ENCODE results near the gene TEX29.

Gene TEX29

DNA sequence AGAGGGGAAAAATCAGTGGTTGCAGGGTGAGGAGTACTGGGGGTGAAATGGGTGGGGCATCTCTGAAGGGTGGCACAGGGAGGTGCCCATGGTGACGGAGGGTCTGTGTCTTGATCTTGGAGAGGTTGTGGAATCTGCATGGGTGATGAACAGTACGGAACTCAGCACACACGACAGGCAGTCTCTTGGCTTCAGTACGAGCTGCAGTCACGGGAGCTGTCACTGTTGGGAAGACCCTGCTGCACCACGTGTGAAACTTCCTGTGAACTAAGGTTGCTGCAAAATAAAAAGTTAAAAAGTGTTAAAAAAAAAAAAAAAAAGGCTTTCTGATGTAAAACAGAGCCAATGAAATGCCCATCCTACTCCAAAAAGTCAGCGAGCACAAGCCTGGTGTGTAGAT, 34.3 kb downstream of the TEX29 start:
- no peaks in the 10 kb centered on the region for H3K4me1 Mint-ChIP-seq (ENCODE audit: low read depth)
- H3K36me3 Mint-ChIP-seq (ENCODE audit: low read depth), result no peaks in the 10 kb centered on the region
- H3K27me3 Mint-ChIP-seq, result peaks cover 6% of the 10 kb centered on the region
- intact Hi-C loops (cut with micrococcal nuclease), result no loop called here
- peaks cover 9% of the 10 kb centered on the region for H3K9me3 Mint-ChIP-seq
- no peak overlapping the region for H3K27ac Mint-ChIP-seq
- no peak overlapping the region for H3K4me3 Mint-ChIP-seq

DNA sequence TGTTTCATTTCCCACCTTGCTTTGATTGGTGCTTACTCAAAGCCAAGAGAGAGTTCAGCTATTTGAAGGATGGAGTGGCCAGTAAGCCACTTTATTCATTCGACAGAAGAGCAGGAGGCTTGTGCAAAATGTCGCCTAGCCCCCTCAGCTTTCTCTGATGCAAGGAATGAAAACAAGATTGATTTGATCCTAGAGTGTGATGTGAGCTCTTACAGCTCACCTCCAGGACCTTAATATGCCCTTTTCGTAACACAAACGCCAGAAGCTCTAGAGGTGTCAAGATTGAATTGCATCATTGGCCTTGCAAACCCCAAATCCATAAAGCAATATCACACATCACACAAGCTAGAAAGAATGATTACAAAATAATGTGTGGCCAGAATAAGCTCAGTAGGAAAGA, 36.4 kb downstream of the TEX29 start:
- Mint-ChIP-seq H3K4me1 (ENCODE audit: low read depth) (no peaks in the 10 kb centered on the region), H3K9me3 (peaks cover 8% of the 10 kb centered on the region), H3K4me3 (no peak overlapping the region), H3K36me3 (ENCODE audit: low read depth) (no peaks in the 10 kb centered on the region), H3K27me3 (peaks cover 6% of the 10 kb centered on the region), H3K27ac (no peak overlapping the region)
- intact Hi-C loops (cut with micrococcal nuclease), result no loop called here

DNA sequence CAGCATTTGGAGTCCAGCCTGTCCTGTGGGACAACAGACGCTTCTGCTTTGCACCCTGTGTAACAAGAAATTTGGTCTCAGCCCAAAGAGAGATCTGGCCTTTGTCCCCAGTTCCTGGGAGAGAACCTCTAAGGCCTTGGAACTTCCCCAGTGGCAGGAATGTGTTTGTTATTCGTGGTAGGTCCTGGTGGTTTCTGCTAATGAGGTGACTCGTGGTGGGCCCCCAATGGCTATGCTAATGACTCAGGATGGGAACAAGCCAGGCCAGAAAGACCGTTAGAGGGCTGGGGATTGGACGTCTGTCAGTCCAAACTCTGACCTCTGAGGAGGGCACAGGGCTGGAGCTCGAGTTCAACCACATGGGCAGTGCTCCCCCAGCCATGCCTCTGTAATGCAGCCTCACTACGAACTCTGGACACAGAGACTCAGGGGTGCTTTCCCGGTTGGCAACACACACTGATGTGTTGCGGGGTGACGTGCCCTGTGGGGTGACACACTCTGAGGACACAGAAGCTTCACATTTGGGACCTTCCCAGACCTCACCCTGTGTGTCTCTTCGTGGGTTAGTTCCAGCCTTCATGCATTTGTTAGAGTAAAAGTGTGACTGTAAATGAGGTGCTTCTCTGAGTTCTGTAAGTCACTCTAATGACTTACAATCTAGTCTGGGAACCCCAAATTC, 38.9 kb downstream of the TEX29 start:
- H3K4me1 Mint-ChIP-seq (ENCODE audit: low read depth), result no peaks in the 10 kb centered on the region
- H3K9me3 Mint-ChIP-seq, result no peaks in the 10 kb centered on the region
- no peaks in the 10 kb centered on the region for H3K36me3 Mint-ChIP-seq (ENCODE audit: low read depth)
- H3K4me3 Mint-ChIP-seq, result no peak overlapping the region
- no peak overlapping the region for H3K27ac Mint-ChIP-seq
- intact Hi-C loops (cut with micrococcal nuclease), result no loop called here
- H3K27me3 Mint-ChIP-seq, result peaks cover 4% of the 10 kb centered on the region

DNA sequence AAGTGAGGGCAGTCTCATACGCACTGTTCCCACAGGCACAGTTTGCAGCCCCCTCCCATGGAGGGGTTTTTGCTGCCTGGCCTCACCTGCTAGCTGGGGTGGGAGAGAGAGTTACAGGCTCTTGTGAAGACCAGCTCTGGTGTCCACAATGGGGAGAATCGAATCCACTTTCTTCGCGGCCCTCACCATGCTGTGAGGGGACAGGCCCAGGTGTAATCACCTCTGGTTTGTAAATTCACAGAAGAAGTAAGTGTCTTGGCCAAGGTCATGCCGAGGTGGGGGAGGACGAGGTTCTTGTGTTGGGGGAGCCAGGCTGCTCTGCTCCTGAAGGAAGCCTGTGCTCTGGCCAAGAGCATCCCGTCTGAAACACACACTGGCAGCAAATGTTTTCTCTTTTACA, 39.5 kb downstream of the TEX29 start:
- intact Hi-C loops (cut with micrococcal nuclease), result no loop called here
- peaks cover 2% of the 10 kb centered on the region for H3K27me3 Mint-ChIP-seq
- H3K4me1 Mint-ChIP-seq (ENCODE audit: low read depth), result no peaks in the 10 kb centered on the region
- H3K36me3 Mint-ChIP-seq (ENCODE audit: low read depth), result no peaks in the 10 kb centered on the region
- H3K9me3 Mint-ChIP-seq, result no peaks in the 10 kb centered on the region
- no peak overlapping the region for H3K27ac Mint-ChIP-seq
- no peak overlapping the region for H3K4me3 Mint-ChIP-seq

DNA sequence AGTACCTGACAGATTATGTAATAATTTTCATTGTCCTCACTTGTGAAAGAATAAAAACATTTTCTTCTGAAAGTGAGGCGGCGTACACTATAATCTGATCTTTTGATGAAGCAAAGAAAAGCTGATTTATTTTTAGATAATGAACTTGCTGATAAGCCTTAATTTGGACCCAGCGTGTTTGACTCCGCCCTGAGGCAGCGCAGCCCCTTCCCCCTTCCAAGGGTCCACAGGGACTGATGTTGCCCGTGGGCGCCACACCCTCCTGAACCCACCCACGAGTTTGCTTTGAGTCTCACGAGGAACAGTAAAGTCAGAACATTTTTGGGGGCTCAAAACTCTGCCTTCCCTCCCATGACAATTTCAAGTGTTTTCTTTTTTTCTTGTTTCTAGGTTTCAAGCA, 40.0 kb downstream of the TEX29 start:
- H3K36me3 Mint-ChIP-seq (ENCODE audit: low read depth), result no peaks in the 10 kb centered on the region
- intact Hi-C loops (cut with micrococcal nuclease), result no loop called here
- H3K4me3 Mint-ChIP-seq, result no peak overlapping the region
- H3K9me3 Mint-ChIP-seq, result no peaks in the 10 kb centered on the region
- H3K4me1 Mint-ChIP-seq (ENCODE audit: low read depth), result no peaks in the 10 kb centered on the region
- peaks cover 2% of the 10 kb centered on the region for H3K27me3 Mint-ChIP-seq
- H3K27ac Mint-ChIP-seq, result no peak overlapping the region

DNA sequence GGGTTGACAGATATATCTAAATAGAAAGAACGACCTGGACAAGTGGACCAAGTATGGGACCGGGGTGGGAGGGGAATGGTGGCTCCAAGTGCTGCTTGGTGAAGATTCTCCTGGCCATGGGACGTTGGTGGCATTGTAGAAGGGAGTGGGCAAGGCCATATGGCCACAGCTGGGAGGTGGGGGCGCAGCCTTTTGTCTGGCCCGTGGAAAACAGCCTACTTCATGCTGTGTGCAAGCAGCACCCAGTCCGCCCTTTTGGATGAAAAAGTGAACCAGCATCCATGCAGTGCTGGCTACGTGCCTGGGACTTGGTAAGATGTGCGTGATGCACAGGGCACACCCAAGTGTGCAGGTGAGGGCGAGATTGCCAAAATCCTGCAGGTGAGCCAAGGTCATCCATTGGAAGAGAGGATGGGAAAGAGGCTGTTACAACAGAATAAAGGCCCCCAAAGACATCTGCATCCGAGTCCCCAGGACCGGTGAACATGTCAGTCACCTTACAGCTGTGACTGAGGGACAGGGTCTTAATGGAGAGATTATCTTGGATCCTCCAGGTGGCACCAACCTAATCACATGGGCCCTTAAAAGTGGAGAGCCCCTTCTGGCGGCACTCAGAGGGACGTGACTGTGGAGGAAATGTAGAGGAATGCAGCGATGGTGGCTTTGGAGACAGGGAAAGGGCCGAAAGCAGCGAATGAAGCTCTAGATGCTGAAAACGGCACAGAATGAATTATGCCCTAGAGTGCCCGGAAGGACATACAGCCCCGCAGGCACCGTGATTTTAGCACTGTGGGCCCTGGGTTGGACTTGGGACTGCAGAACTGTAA, 40.8 kb downstream of the TEX29 start:
- H3K36me3 Mint-ChIP-seq (ENCODE audit: low read depth), result no peaks in the 10 kb centered on the region
- H3K4me3 Mint-ChIP-seq, result no peak overlapping the region
- intact Hi-C loops (cut with micrococcal nuclease), result no loop called here
- H3K27ac Mint-ChIP-seq, result no peak overlapping the region
- peaks cover 1% of the 10 kb centered on the region for H3K27me3 Mint-ChIP-seq
- no peaks in the 10 kb centered on the region for H3K9me3 Mint-ChIP-seq
- no peaks in the 10 kb centered on the region for H3K4me1 Mint-ChIP-seq (ENCODE audit: low read depth)

DNA sequence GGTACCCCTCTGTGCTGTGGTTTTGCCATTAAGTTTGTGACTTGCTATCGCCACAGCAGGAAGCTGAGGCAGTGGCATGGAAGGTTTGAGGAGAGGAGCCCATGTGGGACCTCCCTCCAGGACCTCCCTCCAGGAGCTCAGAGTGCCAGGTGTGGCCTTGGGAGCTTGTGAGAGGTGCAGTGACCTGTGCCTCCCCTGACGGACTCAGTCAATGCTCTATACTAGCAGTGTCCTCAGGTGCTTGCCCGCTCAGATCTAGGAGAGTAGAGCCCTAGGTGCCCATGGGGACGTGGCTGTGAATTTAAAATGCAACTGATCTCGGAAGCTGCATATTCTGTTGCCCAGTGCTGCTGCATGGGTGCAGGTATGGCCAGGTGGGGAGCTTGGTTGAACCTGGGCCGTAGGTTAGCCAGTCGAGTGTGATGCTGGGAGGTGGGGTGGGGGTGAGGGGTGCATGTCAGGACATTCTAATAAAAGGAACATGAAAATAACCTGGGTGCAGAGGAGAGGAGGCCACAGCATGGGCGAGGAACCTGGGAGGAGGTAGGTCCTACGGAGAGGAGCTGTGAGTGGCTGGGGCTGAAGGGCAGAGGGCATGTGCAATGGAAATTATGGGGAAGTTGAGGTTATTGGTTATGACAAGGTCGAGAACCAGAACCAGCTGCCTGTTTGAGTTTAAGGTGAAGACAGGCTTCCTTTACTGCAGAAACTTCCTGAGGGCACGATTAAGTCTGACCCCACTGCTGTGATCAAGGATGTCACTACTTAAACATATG, 41.6 kb downstream of the TEX29 start:
- intact Hi-C loops (cut with micrococcal nuclease), result no loop called here
- no peaks in the 10 kb centered on the region for H3K36me3 Mint-ChIP-seq (ENCODE audit: low read depth)
- H3K9me3 Mint-ChIP-seq, result no peaks in the 10 kb centered on the region
- H3K27ac Mint-ChIP-seq, result no peak overlapping the region
- no peaks in the 10 kb centered on the region for H3K27me3 Mint-ChIP-seq
- no peaks in the 10 kb centered on the region for H3K4me1 Mint-ChIP-seq (ENCODE audit: low read depth)
- no peak overlapping the region for H3K4me3 Mint-ChIP-seq

DNA sequence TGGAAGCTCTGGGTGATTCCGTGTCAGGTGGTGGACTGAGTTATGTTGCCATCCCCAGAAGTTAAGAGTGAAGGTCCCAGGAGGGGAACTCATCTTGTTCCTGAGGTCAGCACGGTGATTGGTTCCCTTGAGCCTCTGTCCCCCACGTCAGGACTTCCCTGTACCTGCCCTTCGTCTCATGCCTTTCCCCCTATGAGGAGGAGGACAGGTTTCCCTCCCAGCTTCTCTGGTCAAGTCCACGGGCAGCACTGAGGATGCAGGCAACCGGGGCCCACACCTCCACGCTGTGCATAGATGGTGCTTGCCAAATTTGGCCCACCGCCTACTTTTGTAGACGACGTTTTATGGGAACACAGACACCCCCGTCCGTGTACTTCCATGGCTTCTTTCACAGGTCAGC, 42.7 kb downstream of the TEX29 start:
- intact Hi-C loops (cut with micrococcal nuclease), result no loop called here
- H3K27ac Mint-ChIP-seq, result no peak overlapping the region
- no peaks in the 10 kb centered on the region for H3K27me3 Mint-ChIP-seq
- no peaks in the 10 kb centered on the region for H3K36me3 Mint-ChIP-seq (ENCODE audit: low read depth)
- H3K4me1 Mint-ChIP-seq (ENCODE audit: low read depth), result no peaks in the 10 kb centered on the region
- H3K9me3 Mint-ChIP-seq, result no peaks in the 10 kb centered on the region
- H3K4me3 Mint-ChIP-seq, result no peak overlapping the region

DNA sequence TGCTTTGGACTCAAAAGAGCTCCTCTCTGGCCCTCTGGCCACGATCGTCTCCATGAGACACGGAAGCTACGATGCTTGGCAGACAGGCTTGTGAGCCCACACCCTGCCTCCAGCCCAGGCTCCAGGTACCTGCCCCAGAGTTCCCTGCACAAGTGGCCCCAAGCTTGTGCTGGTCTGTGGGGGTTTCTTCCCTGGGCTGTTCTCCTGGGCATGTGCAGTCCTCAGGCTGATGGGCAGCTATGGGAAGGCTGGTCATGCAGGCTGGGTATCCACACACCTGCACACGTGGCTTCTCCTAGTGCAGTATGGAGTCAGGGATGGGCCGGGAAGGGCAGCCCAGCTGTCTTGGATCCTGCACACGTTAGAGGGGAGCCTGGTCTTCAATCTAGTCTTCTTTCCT, 43.1 kb downstream of the TEX29 start:
- Mint-ChIP-seq H3K36me3 (ENCODE audit: low read depth) (no peaks in the 10 kb centered on the region), H3K4me3 (no peak overlapping the region), H3K4me1 (ENCODE audit: low read depth) (no peaks in the 10 kb centered on the region)

DNA sequence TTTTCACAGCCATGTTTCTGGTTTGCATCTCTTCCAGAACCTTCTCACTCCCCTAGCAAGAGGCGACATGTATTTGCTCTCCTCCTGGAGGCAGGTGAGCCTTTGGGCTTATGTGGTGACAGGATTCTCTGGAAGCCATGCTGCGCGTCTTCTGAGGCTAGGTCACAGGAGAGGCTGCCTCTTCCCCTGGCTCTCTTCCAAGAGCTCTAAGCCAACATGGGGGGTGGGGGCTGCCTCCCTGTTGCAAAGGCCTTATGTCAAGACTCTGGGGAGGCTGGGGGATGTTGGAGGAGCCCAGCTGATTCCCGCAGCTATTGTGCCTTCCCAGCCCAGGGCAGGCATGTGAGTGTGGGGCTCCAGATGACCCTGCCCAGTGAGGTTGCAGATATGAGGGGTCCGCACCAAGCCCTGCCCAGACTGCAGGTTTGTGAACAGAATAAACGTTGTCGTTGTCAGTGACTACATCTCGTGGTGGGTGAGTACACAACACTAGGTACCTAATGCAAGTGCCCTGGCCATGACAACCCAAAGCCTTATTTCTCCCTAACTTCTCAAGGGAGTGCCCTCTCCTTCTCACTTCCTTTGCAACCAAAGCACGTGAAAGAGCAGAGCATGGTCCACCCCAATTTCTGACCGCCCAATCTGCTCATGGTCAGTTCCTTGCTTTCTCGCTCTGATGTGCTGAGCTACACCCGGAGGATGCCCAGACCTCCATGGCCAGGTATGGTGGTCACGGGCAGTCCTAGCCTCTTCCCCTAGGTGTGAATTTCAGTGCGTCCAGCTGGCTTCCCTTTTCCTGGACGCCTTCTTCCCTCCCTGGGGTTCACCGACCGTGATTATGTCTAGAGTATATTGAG, 44.9 kb downstream of the TEX29 start:
- no peaks in the 10 kb centered on the region for H3K4me1 Mint-ChIP-seq (ENCODE audit: low read depth)

More for the DNA sequence above, 43.1 kb downstream of the TEX29 start:
- intact Hi-C loops (cut with micrococcal nuclease), result no loop called here
- H3K27me3 Mint-ChIP-seq, result no peaks in the 10 kb centered on the region
- no peaks in the 10 kb centered on the region for H3K9me3 Mint-ChIP-seq
- H3K27ac Mint-ChIP-seq, result no peak overlapping the region

DNA sequence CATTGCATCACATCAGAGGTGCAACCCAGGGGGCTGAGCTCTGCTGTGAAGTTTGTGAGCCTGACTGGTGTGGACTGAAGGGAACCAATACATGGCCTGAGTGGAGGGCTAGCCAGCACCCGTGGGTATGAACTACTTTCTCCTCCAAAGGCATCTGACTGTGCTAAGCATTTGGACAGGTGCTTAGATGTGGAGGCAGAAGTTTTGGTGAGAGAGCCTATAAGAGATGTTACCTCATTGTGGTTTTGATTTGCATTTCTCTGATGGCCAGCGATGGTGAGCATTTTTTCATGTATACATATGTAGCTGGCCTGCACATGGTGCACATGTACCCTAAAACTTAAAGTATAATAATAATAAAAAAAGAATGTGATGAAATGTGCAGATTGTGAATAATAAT, 46.9 kb downstream of the TEX29 start:
- intact Hi-C loops (cut with micrococcal nuclease), result no loop called here
- H3K27me3 Mint-ChIP-seq, result no peaks in the 10 kb centered on the region
- H3K4me1 Mint-ChIP-seq (ENCODE audit: low read depth), result no peaks in the 10 kb centered on the region
- no peaks in the 10 kb centered on the region for H3K9me3 Mint-ChIP-seq
- no peak overlapping the region for H3K27ac Mint-ChIP-seq
- H3K4me3 Mint-ChIP-seq, result no peak overlapping the region
- H3K36me3 Mint-ChIP-seq (ENCODE audit: low read depth), result no peaks in the 10 kb centered on the region

More for the DNA sequence above, 44.9 kb downstream of the TEX29 start:
- Mint-ChIP-seq H3K9me3 (no peaks in the 10 kb centered on the region), H3K27me3 (no peaks in the 10 kb centered on the region), H3K27ac (no peak overlapping the region), H3K4me3 (no peak overlapping the region), H3K36me3 (ENCODE audit: low read depth) (no peaks in the 10 kb centered on the region)
- intact Hi-C loops (cut with micrococcal nuclease), result no loop called here

DNA sequence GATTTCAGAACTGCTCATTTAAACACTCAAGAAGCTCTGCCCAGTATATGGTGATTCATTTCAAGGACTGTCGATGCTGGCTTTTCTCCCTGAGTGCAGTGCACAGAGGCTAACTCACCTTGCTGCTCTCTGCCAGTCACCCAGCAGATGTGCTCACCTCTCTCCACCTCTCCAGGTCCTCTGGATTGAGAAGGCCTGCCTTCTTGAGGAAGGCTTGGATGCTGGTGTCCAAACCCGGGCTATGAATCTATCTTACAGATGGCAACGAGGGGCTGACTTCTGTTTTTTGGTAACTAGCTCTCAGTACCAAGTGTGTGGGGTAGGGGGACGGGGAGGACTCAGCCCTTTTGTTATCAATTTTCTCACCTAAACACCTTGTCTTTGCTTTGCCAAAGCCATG, 47.6 kb downstream of the TEX29 start:
- Mint-ChIP-seq H3K4me3 (no peak overlapping the region), H3K9me3 (no peaks in the 10 kb centered on the region), H3K4me1 (ENCODE audit: low read depth) (no peaks in the 10 kb centered on the region), H3K27me3 (no peaks in the 10 kb centered on the region), H3K27ac (no peak overlapping the region), H3K36me3 (ENCODE audit: low read depth) (no peaks in the 10 kb centered on the region)
- intact Hi-C loops (cut with micrococcal nuclease), result no loop called here

DNA sequence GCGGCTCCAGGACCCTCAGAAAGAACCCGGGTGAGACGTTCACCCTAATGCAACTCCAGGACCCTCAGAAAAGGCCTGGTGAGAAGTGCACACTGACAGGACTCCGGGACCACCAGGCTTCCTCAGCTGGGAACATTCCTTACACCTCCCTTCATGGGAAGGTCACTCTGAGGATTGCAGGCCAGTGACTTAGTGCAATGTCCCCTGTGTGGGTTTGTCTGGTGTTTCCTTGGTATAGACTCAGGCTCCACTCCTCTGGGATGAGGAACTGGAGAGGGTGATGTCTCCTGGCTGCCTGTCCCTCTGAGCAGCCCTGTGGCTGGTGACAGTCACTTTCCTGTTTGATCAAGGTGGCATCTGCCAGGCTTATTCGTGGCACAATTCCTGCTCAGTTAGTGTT, 49.7 kb downstream of the TEX29 start:
- H3K4me3 Mint-ChIP-seq, result no peak overlapping the region
- no peaks in the 10 kb centered on the region for H3K4me1 Mint-ChIP-seq (ENCODE audit: low read depth)
- intact Hi-C loops (cut with micrococcal nuclease), result no loop called here
- H3K9me3 Mint-ChIP-seq, result no peaks in the 10 kb centered on the region
- H3K27ac Mint-ChIP-seq, result no peak overlapping the region
- H3K27me3 Mint-ChIP-seq, result no peaks in the 10 kb centered on the region
- H3K36me3 Mint-ChIP-seq (ENCODE audit: low read depth), result no peaks in the 10 kb centered on the region

Data from dendritic cell treated with granulocyte-macrophage colony-stimulating factor and Interleukin-4, amounts not matched to agents 40 ng/mL and 50 ng/mL, for 4 days (primary cell).